SU-DHL-6 (cell line): Measurements from ENCODE around the gene MTLN.

Source experiments
- CTCF ChIP-seq: fragments of 200-600 bp; sonication (generic); IDR thresholded peaks from one replicate; pipeline ENCODE4 v1.5.1; 2017; ENCODE audit warnings: antibody characterized with exemption, mild to moderate bottlenecking, low read length, moderate library complexity; ENCODE audit not compliant: insufficient read depth, poor library complexity, severe bottlenecking
- EZH2phosphoT487 ChIP-seq: fragments of 200-600 bp; sonication (generic), shearing (Covaris generic); conservative IDR thresholded peaks from 2 replicates; pipeline ENCODE4 v1.6.1; 2018; ENCODE audit warnings: mild to moderate bottlenecking, antibody characterized with exemption, low read length, moderate library complexity, mixed read lengths

DNA sequence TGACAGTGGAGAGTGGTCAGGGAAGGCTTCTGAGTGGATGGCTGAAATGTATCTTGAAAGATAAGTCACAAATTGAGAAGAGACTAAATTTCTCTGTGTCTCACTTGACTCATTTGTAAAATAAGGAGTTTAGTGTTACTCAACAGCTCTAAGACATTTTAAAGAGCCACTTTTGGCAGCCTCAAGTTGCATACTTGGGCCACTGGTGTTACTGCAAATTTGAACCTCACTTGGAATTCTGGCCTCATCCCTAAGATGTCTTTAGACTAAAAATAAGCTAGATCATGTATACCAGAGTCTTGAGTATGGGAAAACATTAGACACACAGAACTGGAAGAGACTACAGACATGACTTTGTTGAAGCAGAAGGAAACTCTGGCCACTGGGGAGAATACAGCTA is 4.5 kb upstream of the MTLN start:
- TF ChIP-seq CTCF (no peak), EZH2phosphoT487 (no peak)
